Measurements from ENCODE around the gene E2F2.

Gene E2F2

DNA sequence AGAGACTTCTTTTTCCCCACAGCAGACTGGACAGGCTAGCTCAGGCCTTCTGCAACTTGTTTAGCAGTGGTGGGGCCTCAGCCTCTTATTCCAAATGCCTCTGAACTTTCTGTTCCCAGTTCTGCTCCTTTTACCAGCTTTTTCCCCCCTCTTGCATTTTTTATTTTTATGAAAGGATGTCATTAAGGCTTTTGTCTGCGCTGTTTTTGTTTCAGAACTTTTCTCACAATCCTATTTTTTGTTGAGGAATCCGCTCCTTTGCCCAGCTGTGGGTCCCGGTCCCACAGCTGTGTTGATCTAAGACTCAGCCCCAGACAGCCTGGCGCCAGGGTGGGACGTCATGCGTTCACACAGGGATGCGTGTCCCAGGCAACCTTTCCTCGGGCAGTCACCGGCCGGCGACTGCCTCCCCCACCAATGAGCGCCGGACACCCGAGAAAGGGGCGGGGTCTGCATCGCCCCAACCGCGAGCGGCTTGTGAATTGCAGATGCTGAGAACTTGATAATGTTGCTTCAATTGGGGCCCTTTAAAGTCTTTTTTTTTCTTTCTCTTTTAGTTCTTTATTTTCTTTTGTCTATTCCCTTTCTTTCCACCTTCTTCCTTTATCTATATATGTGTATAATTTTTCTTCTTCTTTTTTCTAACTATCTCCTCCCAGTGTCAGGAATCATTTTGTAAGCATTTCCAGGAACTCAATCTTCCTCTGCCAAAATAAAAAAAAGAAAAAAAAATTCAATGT is 31.3 kb upstream of the E2F2 start:
- DNase-seq (ENCODE audit: low read depth in 3 of 3), result no peak

DNA sequence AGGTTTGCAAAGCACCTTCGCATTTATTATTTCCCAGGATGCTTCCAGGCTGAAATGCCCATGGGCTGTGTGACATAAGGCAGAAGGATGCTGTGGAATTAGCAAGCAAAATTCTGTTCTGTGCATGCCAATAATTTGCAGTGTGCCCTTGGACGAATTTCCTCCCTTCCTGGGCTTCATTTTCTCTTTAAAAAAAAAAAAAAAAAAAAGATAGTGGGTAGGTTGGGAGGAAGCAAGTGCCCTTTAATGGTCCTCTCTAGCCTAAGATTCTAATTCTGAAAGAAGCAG is 30.7 kb upstream of the E2F2 start:
- no peak for DNase-seq (ENCODE audit: low read depth in 3 of 3)

DNA sequence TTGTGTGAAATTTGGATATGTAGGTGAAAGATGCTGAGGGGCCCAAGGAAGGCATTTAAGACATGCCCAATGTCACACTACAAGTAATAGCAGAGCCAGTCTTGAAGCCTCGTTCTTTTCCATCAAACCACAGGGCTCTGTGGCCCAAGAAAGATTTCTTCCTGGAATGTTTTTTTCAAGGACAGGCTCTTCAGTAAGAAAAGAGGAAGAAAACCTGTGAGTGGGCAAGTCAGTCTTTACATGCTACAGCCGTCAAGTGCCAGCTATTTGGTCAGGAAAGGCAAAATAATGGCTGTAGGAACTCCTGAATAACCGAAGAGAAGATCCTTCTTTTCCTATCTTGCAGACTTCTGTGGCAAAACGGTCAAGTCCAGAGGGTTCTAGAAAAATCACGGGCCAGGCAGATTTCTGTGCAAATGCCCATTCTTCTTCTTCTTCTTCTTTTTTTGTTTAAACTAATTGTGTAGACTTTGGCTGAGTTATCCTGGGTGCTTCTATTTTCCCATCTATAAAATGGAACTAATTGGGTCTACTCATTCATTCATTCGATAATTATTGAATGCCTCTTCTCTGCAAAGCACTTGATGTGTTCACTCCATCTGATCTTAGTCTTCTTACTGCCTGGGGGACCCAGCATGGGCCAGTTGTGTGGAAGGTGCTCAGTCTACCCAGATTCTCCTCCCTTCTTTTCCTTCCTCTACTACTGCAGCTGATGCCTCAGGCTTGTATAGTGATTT is 30.2 kb upstream of the E2F2 start:
- no peak for DNase-seq (ENCODE audit: low read depth in 3 of 3)

DNA sequence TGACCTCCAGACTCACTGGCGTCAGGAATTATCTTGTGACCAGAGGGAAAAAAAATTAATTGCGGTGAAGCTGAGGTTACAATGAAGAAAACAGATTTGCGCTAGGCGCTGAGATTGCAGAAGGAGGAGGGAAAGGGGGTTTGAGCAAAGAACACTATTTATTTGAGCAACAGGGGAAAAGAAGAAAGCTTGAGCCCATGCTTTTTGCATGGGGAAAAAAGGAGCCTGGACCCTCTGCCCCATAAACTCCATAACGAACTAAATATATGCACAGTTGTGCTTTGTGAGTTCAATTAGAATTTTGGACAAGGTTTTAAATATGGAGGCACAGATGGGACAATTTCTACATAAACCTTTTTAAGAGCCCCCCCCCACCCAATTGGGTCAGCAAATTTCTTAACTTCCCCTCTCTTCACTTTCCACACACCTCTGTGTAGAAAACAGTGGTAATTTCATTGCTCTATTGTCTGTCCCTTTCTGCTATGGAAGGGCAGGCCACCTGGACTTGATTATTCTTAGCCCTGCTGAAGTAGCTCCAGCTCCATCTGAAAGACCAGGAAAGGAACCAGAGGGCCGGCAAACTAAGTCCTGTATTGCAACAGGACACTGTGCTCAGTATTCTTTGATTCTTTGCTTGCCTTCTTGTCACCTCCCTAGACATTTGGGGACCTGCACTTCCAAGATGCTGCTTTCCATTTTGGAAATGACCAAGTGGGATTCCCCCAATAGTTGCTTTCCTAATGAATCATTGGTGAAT is 29.1 kb upstream of the E2F2 start:
- no peak for DNase-seq (ENCODE audit: low read depth in 3 of 3)

DNA sequence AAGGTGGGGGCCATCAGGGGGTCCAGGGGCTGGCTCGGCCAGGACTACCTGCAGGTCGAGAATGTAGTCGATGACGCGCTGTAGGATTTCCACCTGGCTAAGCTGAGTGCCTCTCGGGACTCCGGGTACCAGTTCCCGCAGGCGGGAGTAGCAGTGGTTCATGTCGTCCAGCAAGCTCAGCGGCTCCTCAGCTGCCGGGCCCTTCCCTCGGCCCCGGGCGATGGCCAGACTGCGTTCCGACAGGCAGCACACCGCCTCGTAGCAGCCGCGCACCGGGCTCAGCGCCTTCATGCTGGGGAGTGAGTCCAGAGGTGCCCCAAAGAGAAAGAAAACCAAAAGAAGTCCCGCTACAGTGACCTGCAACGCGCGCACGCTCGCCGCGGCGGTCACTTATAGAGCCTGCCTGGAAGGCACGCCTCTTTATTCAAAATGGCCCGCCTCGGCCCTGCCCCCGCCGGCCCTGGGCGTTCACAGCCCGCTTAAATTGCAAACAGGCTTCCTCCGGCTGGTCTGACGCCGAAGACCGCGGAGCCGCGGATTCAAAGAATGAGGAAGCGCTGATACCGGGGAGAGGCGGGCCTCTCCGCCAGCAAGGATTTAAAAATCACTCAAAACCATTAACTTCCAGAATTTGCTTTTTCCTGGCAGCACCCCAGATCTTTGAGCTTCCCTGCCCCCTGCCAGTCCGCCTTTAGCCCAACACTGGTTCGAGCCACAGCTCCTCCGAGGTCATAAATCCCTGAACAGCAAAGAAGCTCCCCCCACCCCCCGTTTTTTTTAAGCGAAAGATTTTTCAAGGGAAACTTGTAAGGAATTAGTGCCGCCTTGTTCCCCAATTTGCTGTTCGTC is 28.3 kb upstream of the E2F2 start, which contains the start of gene ID3:
Gene ID3, minus strand, starts transcription at position 366 of the 849 bp plus-strand sequence. Its CDS starts 75 bp downstream, at position 291.
- peak; percentile 83 to 86 (median 84) for DNase-seq (ENCODE audit: low read depth in 3 of 3)

- DNase-seq (ENCODE audit: low read depth in 3 of 3), result no peak
Observed at GRCh38 chr1:23558872-23559135, 27.8 kb upstream of the E2F2 start.

- DNase-seq (ENCODE audit: low read depth in 3 of 3), result peak in 1 of 3 donors; percentile 34
Observed at GRCh38 chr1:23558140-23558871, 27.3 kb upstream of the E2F2 start.

GRCh38 chr1:23557471-23558124 is 26.6 kb upstream of the E2F2 start:
- DNase-seq (ENCODE audit: low read depth in 3 of 3), result no peak

GRCh38 chr1:23556635-23557470 is 25.8 kb upstream of the E2F2 start:
- DNase-seq (ENCODE audit: low read depth in 3 of 3), result no peak

GRCh38 chr1:23555986-23556634 is 25.1 kb upstream of the E2F2 start:
- DNase-seq (ENCODE audit: low read depth in 3 of 3), result no peak

- DNase-seq (ENCODE audit: low read depth in 3 of 3), result no peak
Observed at GRCh38 chr1:23555270-23555985, 24.4 kb upstream of the E2F2 start.

GRCh38 chr1:23554481-23555269 is 23.6 kb upstream of the E2F2 start:
- peak; percentile 62 to 78 (median 72) for DNase-seq (ENCODE audit: low read depth in 3 of 3)

GRCh38 chr1:23554127-23554480 is 23.1 kb upstream of the E2F2 start:
- no peak for DNase-seq (ENCODE audit: low read depth in 3 of 3)

DNA sequence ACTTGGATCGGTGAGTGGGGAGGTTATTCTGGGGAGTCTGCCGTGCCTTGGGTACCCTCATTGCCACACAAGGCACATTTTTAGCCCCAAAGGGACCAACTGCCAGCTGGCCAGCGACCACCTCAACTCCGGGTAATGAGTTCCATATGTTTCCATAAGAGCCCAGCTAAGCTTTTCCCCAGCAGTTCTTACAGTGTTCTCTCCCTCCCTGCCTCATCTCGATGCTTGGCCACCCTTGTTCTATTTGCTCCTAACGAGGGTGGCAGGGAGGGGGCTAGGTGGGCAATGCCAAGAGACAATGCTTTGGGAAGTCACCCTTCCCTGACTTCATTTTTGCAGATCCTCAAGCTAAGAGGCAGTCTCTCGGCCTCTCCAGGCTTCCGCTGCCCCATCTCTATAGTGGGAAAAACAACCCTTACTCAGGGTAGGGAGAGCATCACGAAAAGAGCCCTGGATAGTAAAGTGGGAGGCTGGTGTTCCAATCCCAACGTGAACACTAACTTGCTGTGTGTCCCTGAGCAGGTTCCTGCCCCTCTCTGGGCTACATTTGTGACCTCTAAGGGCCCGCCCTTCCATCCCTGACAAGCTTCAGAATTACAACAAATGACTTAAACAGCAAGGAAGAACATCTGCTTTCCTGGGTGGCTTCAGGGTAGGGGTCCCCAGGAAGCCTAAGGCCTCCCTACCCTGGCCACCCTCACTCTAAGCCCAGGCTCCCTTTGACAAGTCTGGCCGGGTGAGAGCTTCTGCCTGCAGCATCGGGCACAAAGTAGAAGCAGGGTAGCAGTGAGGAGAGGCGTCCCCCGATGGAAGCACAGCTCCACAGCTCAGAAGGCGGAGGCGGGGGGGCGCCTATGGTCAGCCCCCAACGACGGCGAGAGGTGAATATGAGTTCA is 22.4 kb upstream of the E2F2 start:
- DNase-seq (ENCODE audit: low read depth in 3 of 3), result no peak

DNA sequence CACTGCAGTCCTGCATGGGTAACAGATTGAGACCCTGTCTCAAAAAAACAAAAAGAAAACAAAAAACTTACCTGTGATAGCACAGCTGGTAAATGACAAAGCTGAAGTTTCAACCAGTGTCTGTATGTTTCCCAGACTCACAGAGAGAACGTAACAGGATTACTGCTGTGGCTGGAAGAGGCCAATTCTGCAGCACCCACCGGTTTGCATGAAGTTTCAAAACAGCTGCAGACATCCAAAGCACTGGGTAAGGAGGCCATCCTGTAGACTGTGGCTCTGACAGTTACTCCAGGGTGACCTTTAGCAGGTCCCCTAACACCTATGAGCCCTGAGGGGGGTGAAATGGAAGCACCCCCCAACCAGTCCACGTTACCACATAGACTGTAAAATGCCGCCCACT is 20.8 kb upstream of the E2F2 start:
- no peak for DNase-seq (ENCODE audit: low read depth in 3 of 3)

DNA sequence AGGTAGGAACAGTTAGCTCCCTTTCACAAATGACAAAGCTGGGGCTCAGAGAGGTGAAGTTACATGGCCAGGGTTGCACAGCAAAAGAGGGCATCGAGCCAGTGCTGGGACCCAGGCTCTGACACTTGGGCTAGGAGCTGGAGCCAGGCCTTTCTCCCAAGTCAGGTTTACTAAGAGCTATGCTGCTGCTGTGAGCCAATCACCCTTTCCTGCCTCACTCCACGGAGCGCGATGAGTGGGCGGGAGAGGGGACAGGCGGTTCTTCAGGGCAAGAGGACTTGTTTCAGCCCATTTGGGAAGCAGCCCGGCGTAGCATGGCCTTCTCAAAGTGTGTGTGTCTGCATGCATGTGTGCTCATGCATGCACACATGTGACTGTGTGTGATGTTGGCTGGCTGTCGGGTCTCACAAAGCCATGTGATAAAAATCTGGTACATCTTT is 17.7 kb upstream of the E2F2 start:
- no peak for DNase-seq (ENCODE audit: low read depth in 3 of 3)
